Astrocyte of the cerebellum (primary cell): ENCODE results near the gene NODAL.

Experiments used
- DNase-seq: peaks from one replicate; pipeline ENCODE4 v3.0.0-alpha.2; 2011; ENCODE audit warnings: low read depth
- H3K4me3 ChIP-seq: 2 replicates; pipeline ENCODE4 v1.5.1; 2011; ENCODE audit warnings: mild to moderate bottlenecking, low read depth, low read length, moderate library complexity
- CTCF ChIP-seq: IDR thresholded peaks from 2 replicates; pipeline ENCODE4 v1.5.1; 2012; ENCODE audit warnings: low read length, low read depth, moderate library complexity, mild to moderate bottlenecking; ENCODE audit errors: missing control alignments
- in situ Hi-C: cut with HindIII; loops from 2 replicates; pipeline ENCODE4 v1.10.0; 2017; ENCODE audit warnings: low sequenced_read_pairs

NODAL gene

GRCh38 chr10:70465278-70465677 lies 23.8 kb upstream of the NODAL start:
- no peak for TF ChIP-seq CTCF
- no peak for DNase-seq
- H3K4me3 ChIP-seq = no peak overlapping the region
- in situ Hi-C loops = loop anchor here (5.0 to 25.0 kb wide), 2 partner anchors 87 to 297 kb away; no protein-coding TSS in a partner anchor

GRCh38 chr10:70462349-70462984 lies 21.0 kb upstream of the NODAL start:
- no peak for DNase-seq
- in situ Hi-C loops = loop anchor here (25.0 kb wide), 1 partner anchor 300 kb away; no protein-coding TSS in a partner anchor

GRCh38 chr10:70461397-70462348 lies 20.2 kb upstream of the NODAL start:
- DNase-seq = peak; percentile 34
- no peak overlapping the region for H3K4me3 ChIP-seq

More at GRCh38 chr10:70462349-70462984, 21.0 kb upstream of the NODAL start:
- TF ChIP-seq CTCF = no peak
- H3K4me3 ChIP-seq = no peak overlapping the region

GRCh38 chr10:70459774-70460490 lies 18.5 kb upstream of the NODAL start:
- TF ChIP-seq CTCF = no peak
- no peak for DNase-seq
- no peak overlapping the region for H3K4me3 ChIP-seq
- in situ Hi-C loops = loop anchor here (25.0 kb wide), 1 partner anchor 302 kb away; no protein-coding TSS in a partner anchor

More at GRCh38 chr10:70461397-70462348, 20.2 kb upstream of the NODAL start:
- in situ Hi-C loops = loop anchor here (25.0 kb wide), 1 partner anchor 301 kb away; no protein-coding TSS in a partner anchor
- peak; percentile 95 for TF ChIP-seq CTCF

GRCh38 chr10:70459061-70459773 lies 17.7 kb upstream of the NODAL start:
- no peak for DNase-seq
- H3K4me3 ChIP-seq = no peak overlapping the region
- in situ Hi-C loops = loop anchor here (25.0 kb wide), 1 partner anchor 303 kb away; no protein-coding TSS in a partner anchor
- no peak for TF ChIP-seq CTCF
